Measurements from ENCODE around the gene SEC22B.
"Not testable (repeated sequence)": the region's sequence is repeated elsewhere in the genome, so short reads cannot be mapped to it uniquely, and the experiment has no call there.

The SEC22B gene

GRCh38 chr1:120144626-120145025 lies 31.7 kb downstream of the SEC22B start:
- DNase-seq: not testable (repeated sequence)

- not testable (repeated sequence) for DNase-seq
Observed at GRCh38 chr1:120144169-120144568, 32.2 kb downstream of the SEC22B start.

GRCh38 chr1:120143334-120143733 lies 33.0 kb downstream of the SEC22B start:
- not testable (repeated sequence) for DNase-seq

GRCh38 chr1:120142512-120143263 lies 33.6 kb downstream of the SEC22B start:
- peak; percentile 79 for DNase-seq

GRCh38 chr1:120141865-120142264 lies 34.5 kb downstream of the SEC22B start:
- not testable (repeated sequence) for DNase-seq

- DNase-seq: not testable (repeated sequence)
Observed at GRCh38 chr1:120140656-120141265, 35.6 kb downstream of the SEC22B start.

GRCh38 chr1:120136086-120136485 lies 40.2 kb downstream of the SEC22B start:
- not testable (repeated sequence) for DNase-seq

GRCh38 chr1:120133928-120134325 lies 42.4 kb downstream of the SEC22B start:
- not testable (repeated sequence) for DNase-seq

- no peak for DNase-seq
Observed at GRCh38 chr1:120133228-120133927, 42.9 kb downstream of the SEC22B start.

- not testable (repeated sequence) for DNase-seq
Observed at GRCh38 chr1:120132406-120132763, 43.9 kb downstream of the SEC22B start.

GRCh38 chr1:120131611-120132405 lies 44.5 kb downstream of the SEC22B start:
- not testable (repeated sequence) for DNase-seq

GRCh38 chr1:120127921-120128320 lies 48.4 kb downstream of the SEC22B start:
- DNase-seq: not testable (repeated sequence)

- not testable (repeated sequence) for DNase-seq
Observed at GRCh38 chr1:120126216-120126615, 50.1 kb downstream of the SEC22B start.

- DNase-seq: not testable (repeated sequence)
Observed at GRCh38 chr1:120124628-120125027, 51.7 kb downstream of the SEC22B start.

GRCh38 chr1:120123813-120124510 lies 52.4 kb downstream of the SEC22B start:
- DNase-seq: peak; percentile 46

GRCh38 chr1:120122262-120122893 lies 53.9 kb downstream of the SEC22B start:
- DNase-seq: not testable (repeated sequence)

- DNase-seq: not testable (repeated sequence)
Observed at GRCh38 chr1:120121830-120122229, 54.5 kb downstream of the SEC22B start.

- not testable (repeated sequence) for DNase-seq
Observed at GRCh38 chr1:120120525-120120924, 55.8 kb downstream of the SEC22B start.

GRCh38 chr1:120117371-120118177 lies 58.7 kb downstream of the SEC22B start:
- not testable (repeated sequence) for DNase-seq

- DNase-seq: not testable (repeated sequence)
Observed at GRCh38 chr1:120116094-120116493, 60.2 kb downstream of the SEC22B start.

GRCh38 chr1:120113134-120113533 lies 63.2 kb downstream of the SEC22B start:
- DNase-seq: not testable (repeated sequence)
